Bronchial epithelial cell (primary cell): ENCODE results near the gene DNAI2. TPM values are rescaled to one million over a fixed set of nuclear protein-coding genes. Genes with fewer than 3 reads are reported as not detected.

Experiments used
- DNase-seq: peaks from one replicate; pipeline ENCODE4 v3.0.0-alpha.2; 2010; ENCODE audit warnings: low read depth
- FAIRE-seq: peaks from 2 replicates; lab custom pipeline; 2011; peaks lifted over from hg19 to GRCh38; lab: Jason Lieb, UNC
- H3K27me3 ChIP-seq: 2 replicates; pipeline ENCODE4 v1.5.1; 2011; ENCODE audit warnings: low read length; ENCODE audit not compliant: control insufficient read depth, insufficient read depth
- H3K36me3 ChIP-seq: 2 replicates; pipeline ENCODE4 v1.5.1; 2011; ENCODE audit warnings: low read length; ENCODE audit not compliant: control insufficient read depth, insufficient read depth
- H3K4me3 ChIP-seq: 2 replicates; pipeline ENCODE4 v1.5.1; 2011; ENCODE audit warnings: mild to moderate bottlenecking, low read depth, low read length, control low read depth
- CTCF ChIP-seq: IDR thresholded peaks from 2 replicates; pipeline ENCODE4 v1.5.1; 2011; ENCODE audit warnings: mild to moderate bottlenecking, moderate library complexity, low read length, control low read depth, inconsistent platforms; ENCODE audit not compliant: insufficient read depth, severe bottlenecking
- total RNA-seq: library from RNA; depleted of rRNA; stranded (reverse); fragments of >200 nt; gene quantifications from 2 replicates; pipeline ENCODE4 v1.2.1, GENCODE V29; 2014

DNAI2 gene
- total RNA-seq, 1 donor from 2014 or later, result not detected

DNA sequence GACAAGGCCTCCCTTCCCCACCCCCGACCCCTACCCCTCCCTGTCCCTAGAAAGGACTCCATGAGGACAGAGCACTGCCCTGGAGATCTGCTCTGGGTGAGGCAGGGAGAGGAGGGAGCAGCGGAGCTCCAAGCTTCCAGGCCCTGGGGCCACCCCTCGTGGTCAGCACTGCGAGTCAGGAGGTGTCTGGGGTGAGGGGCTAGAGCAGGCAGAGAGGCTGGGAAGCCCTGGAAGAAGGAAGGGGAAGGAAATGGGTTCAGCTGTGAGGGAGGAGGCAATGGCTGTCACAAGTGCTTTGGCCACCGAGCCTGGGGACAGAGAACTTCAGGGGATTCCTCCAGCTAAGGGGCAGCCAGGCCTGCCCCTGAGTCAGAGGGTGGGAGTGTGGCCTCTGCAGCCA is 28.2 kb upstream of the DNAI2 start:
- FAIRE-seq (no peak), DNase-seq (no peak)
- no peak for TF ChIP-seq CTCF
- Histone ChIP-seq H3K4me3 (no peak overlapping the region), H3K27me3 (peaks cover 4% of the 10 kb centered on the region), H3K36me3 (no peaks in the 10 kb centered on the region)

DNA sequence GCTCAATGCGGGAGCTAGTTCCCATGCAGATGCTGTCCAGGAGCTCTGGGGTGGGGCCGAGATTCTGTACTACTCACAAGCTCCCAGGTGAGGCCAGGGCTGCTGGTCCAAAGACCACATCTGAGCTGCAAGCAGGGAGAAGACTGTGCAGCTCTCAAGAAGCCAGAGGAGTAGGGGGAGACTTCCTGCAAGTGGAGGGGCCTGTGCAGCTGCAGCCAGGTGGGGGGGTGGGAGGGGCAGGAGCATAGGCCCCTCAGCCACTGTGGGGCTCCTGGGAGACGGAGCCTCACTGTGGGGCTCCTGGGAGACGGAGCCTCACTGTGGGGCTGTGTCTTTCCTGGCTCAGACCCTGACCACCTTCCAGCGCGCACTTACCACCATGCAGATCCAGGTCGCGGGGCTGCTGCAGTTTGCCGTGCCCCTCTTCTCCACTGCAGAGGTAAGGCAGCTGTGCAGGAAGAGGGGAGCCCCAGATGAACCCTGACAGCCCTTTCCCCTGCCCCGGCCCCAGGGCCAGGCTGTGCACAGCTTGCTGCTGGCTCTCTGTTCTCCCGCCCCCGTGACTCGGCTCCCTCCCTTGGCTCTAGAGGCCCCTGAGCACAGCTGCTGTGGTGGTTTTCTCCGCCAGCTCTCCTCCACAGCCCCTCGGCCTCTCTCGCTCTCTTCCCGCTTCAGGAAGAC is 24.3 kb upstream of the DNAI2 start:
- Histone ChIP-seq H3K27me3 (peaks cover 2% of the 10 kb centered on the region), H3K4me3 (no peak overlapping the region), H3K36me3 (no peaks in the 10 kb centered on the region)
- DNase-seq (no peak), FAIRE-seq (no peak)
- no peak for TF ChIP-seq CTCF

- H3K27me3 ChIP-seq, result peaks cover 2% of the 10 kb centered on the region
- H3K4me3 ChIP-seq, result no peak overlapping the region
- TF ChIP-seq CTCF, result no peak
- FAIRE-seq, result no peak
- DNase-seq, result no peak
- H3K36me3 ChIP-seq, result no peaks in the 10 kb centered on the region
Observed at GRCh38 chr17:74250324-74250995, 23.6 kb upstream of the DNAI2 start.

GRCh38 chr17:74251051-74251450 is 23.0 kb upstream of the DNAI2 start:
- Histone ChIP-seq H3K4me3 (no peak overlapping the region), H3K36me3 (no peaks in the 10 kb centered on the region), H3K27me3 (peaks cover under 1% of the 10 kb centered on the region)
- peak; percentile 88 for FAIRE-seq
- DNase-seq, result no peak
- TF ChIP-seq CTCF, result no peak

DNA sequence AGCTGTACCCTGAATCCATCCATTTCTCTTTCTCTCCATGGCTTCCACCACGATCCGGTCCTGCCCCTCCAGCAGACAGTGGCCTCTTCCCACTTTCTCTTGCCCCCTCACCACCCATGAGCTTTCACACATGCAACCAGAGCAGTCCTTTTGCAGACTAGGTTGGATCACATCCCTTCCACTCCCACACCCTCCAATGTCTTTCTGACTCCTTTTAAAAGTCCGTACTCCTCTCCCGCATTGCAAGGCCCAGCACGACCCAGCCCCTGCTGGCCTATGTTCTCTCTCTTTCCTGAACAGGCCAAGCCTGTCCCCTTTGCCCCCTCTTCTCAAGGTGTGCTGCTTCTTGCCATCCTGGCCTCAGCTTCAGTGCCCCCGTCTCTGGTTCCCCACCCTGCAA is 22.5 kb upstream of the DNAI2 start:
- DNase-seq (no peak), FAIRE-seq (no peak)
- Histone ChIP-seq H3K4me3 (no peak overlapping the region), H3K27me3 (no peaks in the 10 kb centered on the region), H3K36me3 (no peaks in the 10 kb centered on the region)
- TF ChIP-seq CTCF, result no peak
